A549 (cell line): Measurements from ENCODE around the gene TBC1D22A. TPM values are rescaled to one million over a fixed set of nuclear protein-coding genes. Genes with fewer than 3 reads are reported as not detected.

Experiments used
- ATAC-seq, 2 experiments: fragments of 200-7000 bp in 1 of 2; fragments of >200 bp in 1 of 2; cut with Nextera tagmentation in 1 of 2; cut with Tn5 transposase in 1 of 2; 3 replicates each; pipeline versions ENCODE4 v1.8.0 to v1.9.1; 2018 to 2020; ENCODE audit warnings: mild to moderate bottlenecking in 1 of 2, moderate library complexity in 1 of 2
- CTCF ChIA-PET: fragments of 300-600 bp; sonication (Branson Sonifier 250); formaldehyde crosslinking; extraction: SDS; loops from one replicate; lab custom pipeline; 2021; ENCODE audit warnings: antibody characterized with exemption, inconsistent platforms; lab: Yijun Ruan, JAX
- POLR2A ChIA-PET: fragments of 350-600 bp; formaldehyde crosslinking; extraction: SDS; loops from one replicate; lab custom pipeline; 2021; ENCODE audit warnings: antibody characterized with exemption, inconsistent platforms; lab: Yijun Ruan, JAX
- DNase-seq, 2 experiments: peaks; one replicate each; pipeline versions ENCODE4 v3.0.0 to v3.0.0-alpha.2; 2011 to 2016; ENCODE audit warnings: low read depth in 1 of 2, low spot score in 1 of 2
- FAIRE-seq: peaks from 2 replicates; lab custom pipeline; 2011; peaks lifted over from hg19 to GRCh38; lab: Jason Lieb, UNC
- H3K27ac ChIP-seq, 2 experiments: fragments of >200 bp; sonication (Bioruptor Twin); formaldehyde crosslinking; 3 replicates each; pipeline ENCODE4 v1.5.1; 2016 to 2017
- H3K4me1 ChIP-seq: fragments of >200 bp; sonication (Bioruptor Twin); formaldehyde crosslinking; 3 replicates; pipeline ENCODE4 v1.6.1; 2016
- H3K4me2 ChIP-seq: fragments of >200 bp; sonication (Bioruptor Twin); formaldehyde crosslinking; 3 replicates; pipeline ENCODE4 v1.6.1; 2016
- H3K4me3 ChIP-seq: fragments of >200 bp; sonication (Bioruptor Twin); formaldehyde crosslinking; 3 replicates; pipeline ENCODE4 v1.5.1; 2016
- H3K9me3 ChIP-seq: fragments of >200 bp; sonication (Bioruptor Twin); formaldehyde crosslinking; 3 replicates; pipeline ENCODE4 v1.6.1; 2016
- BHLHE40 ChIP-seq: IDR thresholded peaks from 2 replicates; pipeline ENCODE4 v1.6.1; 2012; ENCODE audit warnings: low read depth, low read length, inconsistent platforms
- CBX2 ChIP-seq: fragments of 200-600 bp; sonication (generic); IDR thresholded peaks from 2 replicates; pipeline ENCODE4 v1.6.1; 2016; ENCODE audit warnings: low read depth, mild to moderate bottlenecking, borderline replicate concordance
- CEBPB ChIP-seq, 2 experiments: fragments of >200 bp in 1 of 2; sonication (Bioruptor Twin) in 1 of 2; formaldehyde crosslinking in 1 of 2; IDR thresholded peaks; 2 replicates each; pipeline ENCODE4 v1.6.1; 2012 to 2016
- CHD4 ChIP-seq: fragments of 200-600 bp; sonication (generic); IDR thresholded peaks from 2 replicates; pipeline ENCODE4 v1.6.1; 2016; ENCODE audit warnings: antibody characterized with exemption, mild to moderate bottlenecking, borderline replicate concordance
- ELK1 ChIP-seq: fragments of 150-350 bp; IDR thresholded peaks from 2 replicates; pipeline ENCODE4 v1.6.1; 2014; ENCODE audit warnings: low read depth, mild to moderate bottlenecking, low read length
- FOSB ChIP-seq: fragments of 250-450 bp; sonication (Bioruptor Pico); IDR thresholded peaks from 2 replicates; pipeline ENCODE4 v1.5.0; 2020; ENCODE audit warnings: mild to moderate bottlenecking, moderate library complexity
- GATA3 ChIP-seq: IDR thresholded peaks from 2 replicates; pipeline ENCODE4 v1.6.1; 2012; ENCODE audit warnings: borderline replicate concordance
- HDAC2 ChIP-seq: fragments of 200-600 bp; sonication (generic); IDR thresholded peaks from 2 replicates; pipeline ENCODE4 v1.6.1; 2016
- HMGXB4 ChIP-seq: fragments of 250-450 bp; sonication (Bioruptor Pico); IDR thresholded peaks from 2 replicates; pipeline ENCODE4 v1.5.0; 2021; ENCODE audit warnings: mild to moderate bottlenecking, moderate library complexity, borderline replicate concordance
- HOXA7 ChIP-seq: fragments of 250-450 bp; sonication (Bioruptor Pico); IDR thresholded peaks from 2 replicates; pipeline ENCODE4 v1.5.0; 2020; ENCODE audit warnings: mild to moderate bottlenecking, moderate library complexity
- MYC ChIP-seq: IDR thresholded peaks from 2 replicates; pipeline ENCODE4 v1.6.1; 2012; ENCODE audit warnings: mild to moderate bottlenecking, inconsistent platforms, low read length, improper control_type of control experiment, borderline replicate concordance
- POLR2AphosphoS2 ChIP-seq: conservative IDR thresholded peaks from 2 replicates; pipeline ENCODE4 v1.6.1; 2012; ENCODE audit warnings: low read length, improper control_type of control experiment, inconsistent platforms
- RAD21 ChIP-seq, 2 experiments: fragments of >200 bp in 1 of 2; sonication (Bioruptor Twin) in 1 of 2; formaldehyde crosslinking in 1 of 2; IDR thresholded peaks in 1 of 2; conservative IDR thresholded peaks in 1 of 2; 2 replicates in 1 of 2; 3 replicates in 1 of 2; pipeline ENCODE4 v1.6.1; 2012 to 2018; ENCODE audit warnings: inconsistent platforms in 1 of 2
- RARB ChIP-seq: fragments of 250-450 bp; sonication (Bioruptor Pico); IDR thresholded peaks from 2 replicates; pipeline ENCODE4 v1.8.0; 2021; ENCODE audit warnings: mild to moderate bottlenecking, moderate library complexity
- REST ChIP-seq: fragments of 200-600 bp; sonication (generic); IDR thresholded peaks from 2 replicates; pipeline ENCODE4 v1.6.1; 2016; ENCODE audit warnings: antibody characterized with exemption, mild to moderate bottlenecking, moderate library complexity
- RFX5 ChIP-seq: fragments of 450-650 bp; IDR thresholded peaks from 2 replicates; pipeline ENCODE4 v1.7.1; 2014; ENCODE audit warnings: antibody characterized with exemption, mild to moderate bottlenecking, moderate library complexity
- RNF2 ChIP-seq: fragments of 200-600 bp; sonication (generic); IDR thresholded peaks from 2 replicates; pipeline ENCODE4 v1.6.1; 2016; ENCODE audit warnings: low read depth, mild to moderate bottlenecking, antibody characterized with exemption, moderate library complexity, borderline replicate concordance
- SMC3 ChIP-seq: fragments of >200 bp; sonication (Bioruptor Twin); formaldehyde crosslinking; IDR thresholded peaks from 3 replicates; pipeline ENCODE4 v1.6.1; 2018; ENCODE audit warnings: inconsistent platforms
- TFCP2L1 ChIP-seq: fragments of 250-450 bp; sonication (Bioruptor Pico); IDR thresholded peaks from 2 replicates; pipeline ENCODE4 v1.5.0; 2021; ENCODE audit warnings: mild to moderate bottlenecking
- USF2 ChIP-seq: fragments of 450-650 bp; IDR thresholded peaks from 2 replicates; pipeline ENCODE4 v1.6.1; 2014; ENCODE audit warnings: antibody characterized with exemption
- ZC3H11A ChIP-seq: fragments of 450-650 bp; IDR thresholded peaks from 2 replicates; pipeline ENCODE4 v1.6.1; 2014; ENCODE audit warnings: antibody characterized with exemption, mild to moderate bottlenecking
- WGBS: methylation state at CpG from one replicate; pipeline ENCODE4 v1.1.6; 2017; ENCODE audit errors: missing lambda C conversion rate; 5-methylcytosine and 5-hydroxymethylcytosine counted together
- polyA plus RNA-seq, 4 experiments: library from polyadenylated mRNA; depleted of rRNA in 3 of 4; stranded (reverse); fragments of >200 nt; fragmentation: RNase III in 1 of 4; extraction: RNeasy Plus Mini Kit Qiagen cat#74134 plus additional on column Dnase treatment in 1 of 4; gene quantifications; 2 replicates in 3 of 4; 3 replicates in 1 of 4; pipeline ENCODE4 v1.2.3, GENCODE V29; 2011 to 2017

TBC1D22A gene
- polyA plus RNA-seq, 2 of the 4 experiments (the other 2 are of a cell fraction), result 8.9 to 10.8 TPM

GRCh38 chr22:46969961-46970360, 207.5 kb downstream of the TBC1D22A start:
- no peak for FAIRE-seq
- H3K4me2 ChIP-seq, result no peak overlapping the region
- no peak for DNase-seq
- H3K4me1 ChIP-seq, result no peaks in the 10 kb centered on the region
- ChIA-PET CTCF (no interaction called here), POLR2A (no interaction called here)
- no peak overlapping the region for H3K4me3 ChIP-seq
- no peaks in the 10 kb centered on the region for H3K9me3 ChIP-seq
- no peak for TF ChIP-seq HDAC2
- no peak for TF ChIP-seq FOSB (CRISPR knock-in tag)
- no peak for TF ChIP-seq RAD21 (conservative IDR thresholded peaks at IDR 0.05 in 1 of 2, IDR thresholded peaks at IDR 0.05 in 1 of 2)
- TF ChIP-seq RFX5, result no peak
- no peak for TF ChIP-seq CBX2
- no peak for TF ChIP-seq RARB (CRISPR knock-in tag)
- TF ChIP-seq RNF2, result no peak
- TF ChIP-seq ELK1, result no peak
- no peak for TF ChIP-seq ZC3H11A
- TF ChIP-seq CHD4, result no peak
- no peak for TF ChIP-seq TFCP2L1
- no peak for TF ChIP-seq SMC3
- no peak for TF ChIP-seq HOXA7
- no peak for ATAC-seq
- no peak overlapping the region for H3K27ac ChIP-seq
- 85% methylated on average over 4 of the region's 6 CpGs for WGBS

GRCh38 chr22:46970411-46971098, 208.1 kb downstream of the TBC1D22A start:
- WGBS, result 87% methylated on average over 12 of the region's 13 CpGs
- no peak overlapping the region for H3K4me3 ChIP-seq
- FAIRE-seq, result no peak
- H3K27ac ChIP-seq, result no peak overlapping the region
- TF ChIP-seq HMGXB4 (CRISPR knock-in tag) (no peak), CHD4 (no peak), BHLHE40 (no peak), GATA3 (no peak), CEBPB (IDR thresholded peaks at IDR 0.05) (no peak), POLR2AphosphoS2 (no peak), RNF2 (no peak), HDAC2 (no peak), USF2 (no peak), REST (no peak), MYC (no peak), ELK1 (no peak)
- H3K9me3 ChIP-seq, result no peaks in the 10 kb centered on the region
- POLR2A ChIA-PET, result no interaction called here
- H3K4me2 ChIP-seq, result no peak overlapping the region
- CTCF ChIA-PET, result no interaction called here
- DNase-seq, result no peak
- no peak for ATAC-seq
- no peaks in the 10 kb centered on the region for H3K4me1 ChIP-seq
